Esophagus squamous epithelium (tissue), 4 donors: ENCODE measurements around the gene TMEM141.

Source experiments
- CTCF ChIP-seq, 6 experiments: fragments of 450-650 bp in 4 of 6; fragments of 200-600 bp in 2 of 6; sonication (generic) in 2 of 6; IDR thresholded peaks; one replicate each; pipeline ENCODE4 v1.5.1; 2016 to 2019; ENCODE audit warnings: antibody characterized with exemption in 6 of 6, mild to moderate bottlenecking in 4 of 6, moderate library complexity in 4 of 6
- POLR2A ChIP-seq, 4 donors: fragments of 450-650 bp; IDR thresholded peaks; one replicate each; pipeline ENCODE4 v1.6.1; 2017; ENCODE audit warnings: antibody characterized with exemption in 4 of 4, mild to moderate bottlenecking in 4 of 4, moderate library complexity in 3 of 4

DNA sequence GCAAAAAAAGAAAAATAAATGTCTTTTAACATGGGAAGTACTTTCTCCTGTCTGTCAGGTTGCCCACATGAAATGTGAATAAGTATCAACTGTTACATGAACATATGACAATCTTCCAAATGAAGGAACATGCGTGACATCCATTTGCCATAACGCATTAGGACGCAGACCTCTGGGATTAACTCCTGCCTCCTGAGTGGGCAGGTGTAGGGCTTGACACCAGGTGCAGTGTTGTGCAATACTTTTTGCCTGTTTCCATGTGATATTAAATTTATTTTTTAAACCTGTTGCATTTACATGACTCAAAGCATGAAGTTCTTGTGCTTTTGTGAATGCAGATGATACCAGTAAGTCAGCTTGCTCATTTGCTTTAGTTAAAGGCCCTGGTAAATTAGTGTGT lies 8.7 kb upstream of the TMEM141 start:
- no peak for TF ChIP-seq CTCF (IDR thresholded peaks at IDR 0.05)
- no peak for TF ChIP-seq POLR2A (IDR thresholded peaks at IDR 0.05)
